ENCODE measurements around the gene ACP2.

- TF ChIP-seq POLR2AphosphoS5 (IDR thresholded peaks at IDR 0.05), result no peak
- TF ChIP-seq CTCF (IDR thresholded peaks at IDR 0.05), result no peak
Observed at GRCh38 chr11:47268448-47269001, 19.9 kb upstream of the ACP2 start.
